GM21737 (cell line): ENCODE data around the gene ZBTB7C.

Experiments
- ATAC-seq: cut with Tn5 transposase; IDR thresholded peaks from one replicate; pipeline ENCODE4 v1.9.1; 2021; ENCODE audit warnings: mild to moderate bottlenecking, moderate library complexity; ENCODE audit not compliant: unreplicated experiment

ZBTB7C gene

DNA sequence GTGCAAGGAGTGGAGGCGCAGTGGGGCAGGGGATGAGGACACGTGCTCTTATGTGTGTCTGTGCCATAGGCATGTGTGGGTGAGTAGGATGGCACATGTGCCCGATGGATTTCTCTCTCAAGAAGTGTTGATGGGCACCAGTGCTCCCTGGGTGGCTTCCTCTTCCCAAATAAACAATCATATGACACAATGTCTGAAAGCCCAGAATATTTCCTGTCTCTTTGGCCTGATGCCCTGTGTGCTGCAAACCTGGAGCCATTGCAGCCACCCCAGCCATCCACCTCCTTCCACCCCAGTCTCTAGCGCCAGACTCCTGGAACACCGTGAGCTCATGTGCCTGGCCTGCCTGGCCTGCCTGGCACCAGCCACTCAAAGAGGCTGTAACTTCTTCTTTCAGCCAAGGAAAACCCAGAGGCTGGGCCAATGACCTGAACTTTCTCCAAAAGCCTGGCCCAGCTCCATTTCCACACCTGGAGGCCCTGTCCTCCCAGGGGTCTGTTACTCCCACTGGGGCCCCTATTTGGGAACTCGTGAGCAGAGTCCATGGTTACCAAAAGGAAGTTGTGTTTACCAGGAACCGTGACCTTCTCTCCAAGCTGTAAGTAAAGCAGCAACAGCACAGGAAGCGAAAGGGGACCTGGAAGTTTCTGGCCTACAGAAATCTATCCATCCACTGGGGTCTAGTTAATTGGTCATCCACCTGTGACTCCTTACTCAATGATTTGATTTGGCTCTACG, 9.5 kb upstream of the ZBTB7C start:
- no peak for ATAC-seq

DNA sequence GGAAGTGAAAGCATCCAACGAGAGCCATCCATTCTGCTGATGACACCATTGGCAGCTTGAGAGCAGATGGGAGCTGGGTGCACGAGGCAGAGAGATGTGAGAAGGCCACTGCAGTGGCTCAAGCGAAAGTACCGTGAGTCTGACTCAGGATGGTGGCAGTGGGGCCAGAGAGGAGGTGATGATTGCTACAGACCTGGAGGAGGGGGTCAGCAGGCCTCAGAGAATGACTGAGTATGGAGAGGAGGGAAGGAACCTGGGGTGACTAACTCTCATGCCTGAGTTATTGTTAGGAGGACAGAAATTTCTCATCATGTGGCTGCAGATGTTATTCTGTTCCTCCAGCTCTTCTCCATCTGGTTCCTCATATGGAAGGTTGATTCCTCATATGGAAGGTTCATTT, 8.8 kb upstream of the ZBTB7C start:
- ATAC-seq, result no peak

DNA sequence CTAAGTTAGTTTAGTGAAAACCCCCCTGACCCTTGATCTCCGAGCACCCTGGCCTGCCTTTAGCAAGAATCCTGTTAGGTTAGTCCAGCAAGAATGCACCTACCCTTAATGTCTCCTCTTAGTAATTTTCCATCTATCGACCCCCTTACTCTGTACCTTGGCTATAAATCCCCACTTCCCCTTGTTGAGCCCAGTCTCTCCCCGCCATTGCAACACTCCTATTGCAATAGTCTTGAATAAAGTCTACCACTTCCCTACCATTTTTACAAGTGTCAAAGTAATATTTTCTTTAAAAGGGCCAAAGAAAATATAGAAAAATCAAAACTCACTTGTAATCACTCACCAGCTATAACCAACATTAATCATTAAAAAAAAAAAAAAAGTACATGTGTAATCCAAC, 4.2 kb upstream of the ZBTB7C start:
- no peak for ATAC-seq

DNA sequence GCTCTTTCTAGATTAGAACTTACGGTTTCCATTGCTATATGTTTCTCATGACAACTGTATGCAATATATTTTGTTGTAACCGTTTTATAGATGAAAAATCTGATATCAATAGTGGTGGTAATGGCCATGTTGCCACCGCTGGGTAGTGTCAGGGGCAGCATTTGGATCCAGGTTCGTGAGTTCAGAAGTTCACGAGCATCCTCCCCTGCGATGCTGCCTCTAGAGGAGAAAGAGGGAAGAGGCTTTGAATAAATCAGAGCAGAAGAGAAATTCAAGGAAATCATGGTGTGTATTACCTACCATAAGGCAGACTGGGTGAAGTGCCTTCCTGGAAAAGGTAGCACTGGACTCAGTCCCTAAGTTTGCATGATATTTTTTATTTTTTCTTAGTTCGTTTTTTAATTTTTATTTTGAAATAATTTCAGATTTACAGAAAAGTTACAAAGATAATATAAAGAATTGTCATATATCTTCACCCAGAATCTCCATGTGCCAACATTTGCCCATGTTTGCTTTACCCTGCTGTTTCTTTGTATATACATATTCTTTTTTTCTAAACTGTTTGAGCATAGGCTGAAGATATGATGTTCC, 3.3 kb upstream of the ZBTB7C start:
- ATAC-seq, result no peak

DNA sequence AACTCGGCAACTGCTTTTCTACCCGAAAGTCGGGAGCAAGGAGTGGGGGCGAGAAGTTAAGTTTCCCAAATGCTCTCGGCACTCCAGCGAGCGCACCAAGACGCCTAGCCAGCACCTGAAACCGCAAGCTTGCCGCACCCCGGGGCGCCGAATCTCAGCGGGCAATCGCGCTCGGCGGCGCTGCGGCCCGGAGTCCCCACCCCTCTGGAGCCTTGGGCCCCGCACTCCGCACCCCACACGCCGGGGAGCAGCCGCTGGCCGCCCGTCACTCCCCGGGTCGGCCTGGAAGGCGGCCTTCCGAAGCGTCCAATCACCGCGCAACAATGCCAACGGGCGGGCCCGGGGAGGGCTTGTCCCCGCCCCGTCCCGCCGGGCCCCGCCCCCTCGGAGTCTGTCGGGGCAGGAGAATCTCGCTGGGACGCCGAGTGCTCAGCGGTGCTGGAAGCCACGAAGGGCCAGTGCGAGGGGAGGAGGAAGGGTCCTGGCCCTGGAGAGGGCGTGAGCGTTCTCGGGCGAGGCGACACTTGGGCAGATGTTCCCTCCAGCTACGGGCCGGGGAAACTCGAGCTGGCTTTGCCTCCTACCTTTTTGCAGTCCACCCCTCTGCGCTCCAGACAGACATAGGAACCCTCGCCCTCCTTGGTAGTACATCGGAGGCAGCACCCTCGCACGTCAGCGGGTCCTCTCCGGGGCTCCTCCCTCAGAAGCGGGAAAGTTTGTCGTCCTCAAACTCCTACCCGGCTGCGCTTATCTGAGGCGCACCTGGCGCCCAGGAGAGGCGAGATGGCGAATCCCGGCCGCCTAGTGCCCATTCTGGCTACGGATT, 1.1 kb upstream of the ZBTB7C start:
- peak; percentile 93 for ATAC-seq

DNA sequence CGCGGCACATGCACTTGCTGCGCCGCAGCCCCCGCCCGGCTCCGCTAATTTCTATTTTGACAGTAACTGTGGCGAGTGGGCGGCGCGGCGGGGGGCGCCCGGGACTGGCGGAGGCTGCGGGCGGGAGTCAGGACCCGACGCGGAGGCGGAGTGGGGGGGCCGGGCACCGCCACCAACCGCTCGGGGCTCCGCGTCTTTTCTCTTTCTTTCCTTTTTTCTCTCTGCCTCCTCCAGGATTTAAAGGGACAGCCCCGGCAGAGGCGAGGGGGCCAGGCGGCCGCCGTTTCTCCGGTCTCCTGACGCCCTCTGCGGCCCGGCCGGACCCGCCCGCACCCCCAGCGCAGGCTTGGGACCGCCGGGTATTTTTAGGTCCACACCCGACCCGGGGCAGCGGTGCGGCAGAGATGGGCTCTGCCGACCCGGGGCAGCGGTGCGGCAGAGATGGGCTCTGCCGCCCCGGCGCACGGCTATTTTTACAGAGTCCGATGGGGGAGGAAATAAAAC, 460 bp upstream of the ZBTB7C start:
- no peak for ATAC-seq

DNA sequence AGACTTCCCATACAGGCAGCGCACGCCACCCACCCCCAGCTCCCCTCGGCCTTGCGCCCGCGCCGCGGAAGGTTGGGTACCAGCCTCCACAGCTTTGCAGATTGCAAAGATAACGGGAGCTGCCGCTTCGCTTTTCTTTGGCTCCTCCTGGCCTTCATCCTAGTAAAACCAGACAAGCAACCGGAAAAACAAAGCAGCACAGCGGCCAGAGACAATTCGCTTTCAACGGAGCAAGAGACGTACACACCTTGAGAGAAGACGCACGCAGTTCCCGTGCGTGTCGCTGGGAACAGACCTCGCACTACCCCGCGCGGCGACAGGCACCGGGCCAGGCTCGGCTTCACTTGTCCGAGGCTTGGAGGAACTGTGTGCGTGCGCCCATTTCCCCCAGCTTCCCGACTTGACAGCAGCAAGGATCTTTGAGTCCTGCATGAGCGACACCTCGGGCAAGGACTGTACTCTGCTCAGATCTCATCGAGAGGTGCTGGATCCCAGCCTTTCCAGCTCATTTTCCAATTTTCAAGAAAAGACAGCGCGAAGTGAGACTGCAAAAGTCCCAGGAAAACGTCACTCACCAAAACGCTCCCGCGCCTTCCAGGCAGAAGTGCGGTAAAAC, 964 bp downstream of the ZBTB7C start:
- ATAC-seq, result no peak

DNA sequence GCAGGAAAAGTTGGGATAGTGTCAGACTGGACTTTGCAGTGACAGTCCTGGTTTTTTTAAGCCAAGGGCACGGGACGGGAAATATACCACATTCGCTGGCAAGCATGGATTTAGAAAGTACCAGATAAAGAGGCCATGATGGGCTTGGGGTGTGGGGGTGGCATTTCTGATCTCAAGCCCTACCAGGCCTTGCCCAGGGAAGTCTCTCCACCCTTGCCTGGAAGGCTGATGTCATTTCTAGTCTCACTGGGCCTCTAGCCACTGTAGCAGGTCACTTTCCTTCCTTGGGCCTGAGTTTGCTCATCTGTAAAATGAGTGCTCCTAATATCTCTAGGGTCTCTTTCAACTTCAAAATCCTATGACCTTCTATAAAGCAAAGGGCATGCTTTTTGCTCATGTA, 1.8 kb downstream of the ZBTB7C start:
- ATAC-seq, result no peak

DNA sequence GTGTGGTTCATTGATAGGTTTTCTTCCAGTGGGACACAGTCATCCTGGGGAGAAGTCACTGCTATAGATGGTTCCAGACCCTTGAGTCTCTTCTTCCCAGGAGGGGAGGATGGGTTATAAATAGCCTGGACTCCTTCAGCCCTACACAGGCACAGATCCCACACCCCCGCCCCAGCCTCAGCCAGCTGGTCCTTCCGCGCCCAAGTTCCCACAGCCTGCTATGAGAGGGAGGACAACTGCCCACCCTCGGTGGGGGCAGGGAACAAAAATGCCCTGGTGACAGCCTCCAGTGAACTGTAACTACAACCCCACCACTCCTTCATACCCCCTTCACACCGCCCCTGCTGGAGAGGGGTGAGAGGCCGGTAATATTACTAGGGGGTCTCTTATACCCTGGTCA, 3.2 kb downstream of the ZBTB7C start:
- no peak for ATAC-seq

DNA sequence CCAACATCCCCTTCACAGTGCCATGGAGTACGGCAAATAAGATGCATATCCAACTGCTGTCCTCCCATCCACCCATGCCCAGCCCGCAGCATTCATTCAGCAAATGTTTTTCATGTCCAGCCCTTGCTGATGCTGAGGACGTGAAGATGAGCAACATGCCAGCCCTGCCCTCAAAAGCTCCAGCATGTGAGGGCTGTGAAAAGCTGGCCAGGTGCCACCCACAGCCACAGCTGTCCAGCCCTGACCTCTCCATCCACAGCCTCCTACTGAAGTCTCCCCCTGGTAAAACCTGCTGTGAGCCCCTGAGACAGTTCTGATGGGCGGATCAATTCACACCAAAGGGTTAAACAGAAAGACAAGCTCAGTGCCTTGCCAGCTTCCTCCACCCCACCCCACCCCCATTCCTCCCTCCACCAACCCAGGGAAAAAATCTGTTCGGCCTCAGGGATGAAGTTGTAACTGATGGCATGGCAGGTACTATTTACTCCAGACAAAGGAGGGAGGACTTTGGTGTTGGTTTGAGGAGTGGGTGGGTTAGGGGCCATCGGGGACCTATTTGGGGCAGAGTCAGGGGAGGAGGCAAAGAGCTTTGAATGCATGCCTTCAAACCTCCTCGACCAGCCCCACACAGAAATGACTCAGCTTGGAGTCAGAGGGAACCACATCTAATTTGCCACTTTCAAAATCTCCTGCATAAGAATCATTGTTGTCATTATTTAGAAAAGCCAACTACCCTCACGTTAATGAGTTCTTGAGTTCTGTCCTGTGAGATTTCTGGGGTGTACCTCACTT, 4.3 kb downstream of the ZBTB7C start:
- ATAC-seq, result no peak

DNA sequence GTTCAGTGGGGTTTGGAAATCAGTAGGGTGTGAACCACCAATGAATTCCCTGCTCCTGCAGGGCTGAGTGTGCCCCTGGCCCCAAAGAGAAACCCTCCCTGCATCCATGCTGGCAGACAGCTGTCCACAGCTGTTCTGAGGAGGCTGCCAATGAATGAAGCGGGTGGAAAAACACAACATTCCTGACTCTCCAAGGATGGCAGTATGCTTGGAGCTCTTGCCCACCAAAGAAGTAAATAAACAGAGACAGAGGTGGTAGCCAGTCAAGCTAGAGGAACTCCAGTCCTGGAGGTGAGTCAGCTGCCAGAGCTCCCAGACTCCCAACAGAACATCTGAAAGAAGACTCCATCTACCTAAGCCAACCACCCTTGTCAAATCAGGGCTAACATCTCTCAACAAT, 6.2 kb downstream of the ZBTB7C start:
- ATAC-seq, result no peak

DNA sequence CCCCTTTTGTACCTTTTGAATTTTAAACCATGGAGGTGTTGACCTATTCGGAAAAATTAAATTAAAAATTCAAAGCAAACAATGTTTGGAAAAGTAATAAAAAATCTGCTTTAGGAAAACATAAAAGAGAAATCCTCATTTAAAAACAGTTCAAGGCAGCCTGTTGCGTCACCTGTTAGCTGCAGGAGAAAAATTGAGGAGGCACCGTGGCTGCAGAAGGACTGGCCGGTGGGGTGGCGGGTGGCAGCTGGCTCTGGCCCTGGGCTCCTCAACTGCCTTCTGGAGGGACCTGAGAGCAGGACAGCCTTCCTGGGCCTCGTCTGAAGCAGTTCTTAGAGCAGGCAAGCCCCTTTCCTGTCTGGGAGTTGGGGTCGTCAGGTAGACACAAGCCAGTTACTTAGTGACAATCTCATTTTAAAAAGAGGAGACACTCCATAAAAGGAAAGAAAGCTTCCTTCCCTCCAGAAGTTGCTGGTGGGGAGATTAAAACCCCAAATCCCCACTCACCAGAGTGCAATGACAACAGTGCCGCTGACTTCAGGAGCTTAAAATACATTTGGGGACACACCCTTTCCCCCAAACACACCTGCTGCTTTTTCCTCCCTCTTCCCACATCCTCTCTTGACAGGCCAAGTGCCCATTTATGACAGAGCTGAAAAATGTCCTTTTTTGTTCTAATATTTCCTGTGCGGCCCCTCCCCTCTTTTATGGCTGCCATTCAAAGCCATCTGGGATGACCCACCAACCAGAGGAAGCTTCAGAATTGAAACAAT, 9.7 kb downstream of the ZBTB7C start:
- no peak for ATAC-seq

DNA sequence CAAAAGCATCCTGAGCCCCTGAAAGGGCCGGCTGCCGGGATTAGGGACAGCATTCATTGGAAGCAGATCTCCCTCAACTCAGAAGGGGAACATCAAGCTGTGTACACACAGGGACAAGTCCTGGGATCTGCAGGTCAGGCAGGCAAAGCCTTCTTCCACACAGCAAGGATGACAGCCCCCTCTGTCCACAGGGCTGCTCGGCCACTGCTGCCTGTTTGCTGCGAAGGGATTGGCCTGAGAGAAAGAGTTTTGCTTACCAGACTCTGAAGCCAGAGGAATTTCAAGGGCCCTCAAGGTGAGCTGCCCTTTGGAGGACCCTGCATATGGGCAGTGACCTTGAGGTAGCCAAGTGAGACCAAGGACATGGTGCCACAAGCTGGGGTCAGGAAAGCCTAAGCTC, 11.1 kb downstream of the ZBTB7C start:
- ATAC-seq, result no peak

DNA sequence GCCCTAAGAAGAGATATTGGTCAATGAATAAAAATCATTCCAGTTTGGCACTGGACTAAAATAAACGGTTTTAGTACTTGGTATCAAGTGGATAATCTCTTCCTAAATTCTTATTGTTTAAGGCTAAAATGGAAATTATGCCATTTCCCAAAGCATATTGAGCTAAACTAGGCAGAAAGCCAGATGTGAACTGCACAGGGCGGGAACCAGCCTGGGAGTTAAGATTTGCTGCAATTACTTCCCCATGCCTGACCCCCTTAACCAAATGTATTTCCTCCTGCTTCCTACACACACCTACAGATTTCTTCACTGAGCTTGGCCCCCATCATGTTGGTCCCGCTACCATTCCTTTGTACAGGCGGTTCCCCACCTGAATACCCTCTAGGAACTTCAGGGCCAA, 12.2 kb downstream of the ZBTB7C start:
- ATAC-seq, result no peak

DNA sequence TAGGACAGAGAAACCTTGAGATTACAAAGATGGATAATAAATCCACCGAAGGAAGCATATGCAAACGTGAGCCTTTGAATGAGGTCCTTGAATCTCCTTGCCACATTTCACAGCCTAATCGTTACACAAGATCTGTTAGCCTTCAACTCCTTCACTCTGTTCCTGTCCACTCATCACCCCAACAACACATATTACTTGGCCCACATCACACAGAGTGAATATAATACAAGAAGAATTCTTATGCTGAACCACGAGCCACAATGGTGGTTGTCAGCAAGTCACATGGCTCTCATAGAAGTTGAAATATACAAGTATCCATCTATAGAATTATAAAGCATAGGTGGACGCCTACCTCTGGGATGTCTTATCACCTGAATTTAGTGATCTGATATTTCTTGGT, 12.6 kb downstream of the ZBTB7C start:
- no peak for ATAC-seq

DNA sequence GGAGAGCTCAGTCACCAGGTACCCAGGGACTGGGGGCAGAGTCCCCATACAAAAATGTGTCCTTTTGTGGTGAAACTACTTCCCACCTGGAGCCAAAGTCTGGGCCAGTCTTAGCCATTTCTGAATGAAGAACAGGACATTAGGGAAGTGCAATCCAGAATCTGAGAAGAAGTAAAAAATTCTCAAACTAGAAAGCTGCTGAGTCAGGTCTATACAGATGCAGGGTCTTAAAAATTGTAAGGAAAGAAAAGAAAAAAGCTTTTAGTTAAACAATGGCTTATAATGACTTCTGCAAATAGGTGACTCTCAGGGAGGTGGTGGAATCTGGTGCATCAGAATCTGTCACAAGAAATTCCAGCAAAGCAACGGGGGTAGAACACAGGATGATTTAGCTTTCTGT, 13.5 kb downstream of the ZBTB7C start:
- ATAC-seq, result no peak

DNA sequence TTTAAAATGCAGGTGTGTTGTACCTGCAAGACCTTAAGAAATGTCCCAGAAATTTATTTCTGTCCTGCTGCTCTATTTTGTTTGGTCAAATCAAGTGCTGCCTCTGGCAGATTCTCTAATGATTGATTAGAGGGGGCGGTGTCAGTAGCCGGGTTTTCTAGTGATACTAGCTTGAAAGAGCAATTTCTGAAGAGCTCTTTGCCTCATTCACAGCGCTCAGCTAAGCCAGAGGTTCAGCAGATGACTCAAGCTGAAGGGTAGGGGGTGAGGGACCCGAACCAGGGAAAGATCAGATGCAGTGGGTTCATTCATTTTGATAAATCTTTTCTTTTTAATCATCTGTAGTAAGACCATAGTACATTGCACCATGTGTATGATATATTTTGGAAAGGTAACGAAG, 15.0 kb downstream of the ZBTB7C start:
- no peak for ATAC-seq

DNA sequence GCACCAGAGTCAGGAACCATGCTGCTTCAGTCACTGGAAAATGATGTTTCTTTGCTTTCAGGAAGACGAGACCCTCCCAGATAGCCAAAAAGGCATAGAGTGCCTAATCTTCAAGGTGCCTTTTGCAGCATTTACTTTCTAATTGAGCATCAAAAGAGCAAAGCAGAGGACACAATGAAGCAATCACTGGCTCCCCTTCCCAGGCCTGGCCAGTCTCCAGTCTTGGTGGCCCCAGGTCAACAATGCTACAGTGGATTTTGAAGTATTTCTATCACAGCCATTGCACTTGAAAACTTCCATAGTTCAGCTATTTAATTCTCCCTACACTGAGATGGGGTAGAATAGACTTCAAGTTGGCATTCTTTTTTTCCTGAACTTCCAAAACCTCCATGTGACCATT, 15.4 kb downstream of the ZBTB7C start:
- no peak for ATAC-seq

DNA sequence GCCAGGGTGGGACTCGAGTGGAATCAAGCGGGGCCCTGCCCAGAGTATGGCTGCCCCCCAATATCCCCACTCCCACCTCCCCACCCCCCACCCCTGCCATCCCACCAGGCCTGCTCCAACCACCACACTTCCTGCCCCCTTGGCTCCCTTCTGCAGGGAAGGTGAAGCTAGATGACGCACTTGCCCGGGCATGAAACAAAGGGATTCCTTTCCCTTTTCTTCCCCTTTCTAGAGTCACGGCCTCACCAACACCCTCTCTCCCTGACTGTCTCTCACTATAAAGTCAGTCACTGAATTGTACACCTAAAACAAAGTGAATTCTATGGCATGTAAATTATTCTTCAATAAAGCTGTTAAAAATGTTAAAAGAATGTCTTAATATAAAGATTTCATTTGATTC, 16.0 kb downstream of the ZBTB7C start:
- no peak for ATAC-seq

DNA sequence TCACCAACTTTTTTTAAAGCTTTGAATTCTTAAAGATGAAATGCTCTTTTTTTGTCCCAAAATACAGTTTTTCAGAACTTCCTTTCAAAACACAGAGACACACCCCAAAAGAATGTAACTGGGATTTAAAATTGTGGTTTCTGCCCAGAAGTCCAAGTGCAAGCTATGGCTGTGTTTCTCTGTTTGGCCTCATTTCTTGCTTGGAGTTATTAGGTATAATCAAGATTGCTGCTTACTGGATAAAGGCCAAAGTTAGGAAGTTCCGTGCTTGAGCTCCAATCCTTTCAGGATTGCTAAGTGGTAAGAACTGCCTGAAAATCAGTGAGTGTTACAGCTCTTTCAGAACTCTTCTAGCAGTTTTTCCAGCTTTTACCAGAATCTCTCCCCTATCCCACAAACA, 16.9 kb downstream of the ZBTB7C start:
- no peak for ATAC-seq
